ENCODE measurements around the gene BNIP3.

The BNIP3 gene

GRCh38 chr10:131981429-131982184 lies at the start of gene BNIP3:
Gene BNIP3 (minus strand): TSS chr10:131981923. CDS start chr10:131981806, 117 bp downstream.
- no peak for TF ChIP-seq CTCF (IDR thresholded peaks at IDR 0.05; ENCODE audit: low read length, missing control alignments)
- peak within 1 kb of the TSS; percentile 73 for H3K4me3 ChIP-seq (replicated peaks; ENCODE audit: low read depth, low read length)
- peak; percentile 96 for DNase-seq (ENCODE audit: low read depth)

GRCh38 chr10:132030898-132031463 lies 49.3 kb upstream of the BNIP3 start:
- no peak overlapping the region for H3K4me3 ChIP-seq (replicated peaks; ENCODE audit: low read depth, low read length)
- no peak for TF ChIP-seq CTCF (IDR thresholded peaks at IDR 0.05; ENCODE audit: low read length, missing control alignments)
- no peak for DNase-seq (ENCODE audit: low read depth)

- no peak overlapping the region for H3K4me3 ChIP-seq (replicated peaks; ENCODE audit: low read depth, low read length)
- no peak for DNase-seq (ENCODE audit: low read depth)
- no peak for TF ChIP-seq CTCF (IDR thresholded peaks at IDR 0.05; ENCODE audit: low read length, missing control alignments)
These were observed 47.0 kb upstream of the BNIP3 start for GRCh38 chr10:132028706-132029105.

- no peak for DNase-seq (ENCODE audit: low read depth)
- TF ChIP-seq CTCF (IDR thresholded peaks at IDR 0.05; ENCODE audit: low read length, missing control alignments) = no peak
- H3K4me3 ChIP-seq (replicated peaks; ENCODE audit: low read depth, low read length) = no peak overlapping the region
These were observed 45.8 kb upstream of the BNIP3 start for GRCh38 chr10:132027423-132027983.

GRCh38 chr10:132023092-132023811 lies 41.5 kb upstream of the BNIP3 start:
- peak; percentile 95 for TF ChIP-seq CTCF (IDR thresholded peaks at IDR 0.05; ENCODE audit: low read length, missing control alignments)
- DNase-seq (ENCODE audit: low read depth) = peak; percentile 82
- H3K4me3 ChIP-seq (replicated peaks; ENCODE audit: low read depth, low read length) = peak overlapping the region; percentile 27

GRCh38 chr10:132022241-132022640 lies 40.5 kb upstream of the BNIP3 start:
- no peak for TF ChIP-seq CTCF (IDR thresholded peaks at IDR 0.05; ENCODE audit: low read length, missing control alignments)
- no peak overlapping the region for H3K4me3 ChIP-seq (replicated peaks; ENCODE audit: low read depth, low read length)
- no peak for DNase-seq (ENCODE audit: low read depth)

All from fibroblast of pulmonary artery (primary cell).